ENCODE data around the gene OSER1. TPM values are rescaled to one million over a fixed set of nuclear protein-coding genes. Genes with fewer than 3 reads are reported as not detected.
"Not testable (repeated sequence)": the region's sequence is repeated elsewhere in the genome, so short reads cannot be mapped to it uniquely, and the experiment has no call there.

OSER1 gene
- total RNA-seq, 3 donors from 2014 or later (not counting 1 experiment from before 2014, with no cell fraction given) = 72.3 to 93.9 (median 78.3) TPM

GRCh38 chr20:44245977-44246376, 35.4 kb upstream of the OSER1 start:
- intact Hi-C loops (cut with micrococcal nuclease) = no loop called here
- peaks cover 5 to 9% of the 10 kb centered on the region in 2 donors for H3K4me1 Mint-ChIP-seq
- Histone ChIP-seq H3K27me3 (ENCODE audit: control insufficient read depth, insufficient read depth, low read length) (peaks cover 14% of the 10 kb centered on the region), H3K36me3 (ENCODE audit: control insufficient read depth, insufficient read depth, low read length) (no peaks in the 10 kb centered on the region), H3K9me3 (ENCODE audit: control insufficient read depth, insufficient read depth, low read length) (no peaks in the 10 kb centered on the region), H3K4me3 (ENCODE audit: low read length) (no peak overlapping the region), H3K4me1 (ENCODE audit: control insufficient read depth, insufficient read depth, low read length) (peaks cover 7% of the 10 kb centered on the region), H3K27ac (ENCODE audit: low read length) (no peak overlapping the region)
- TF ChIP-seq CTCF (IDR thresholded peaks at IDR 0.05) = no peak
- H3K27me3 Mint-ChIP-seq (ENCODE audit: low read depth in 2 of 2) = peaks cover 15 to 16% of the 10 kb centered on the region in 2 donors
- H3K4me3 Mint-ChIP-seq = no peak overlapping the region
- ATAC-seq = no peak
- 63% methylated on average over 4 of the region's 4 CpGs for WGBS (ENCODE audit: insufficient coverage)
- H3K9me3 Mint-ChIP-seq = no peaks in the 10 kb centered on the region
- H3K27ac Mint-ChIP-seq = no peak overlapping the region
- no peak for DNase-seq
- no peaks in the 10 kb centered on the region for H3K36me3 Mint-ChIP-seq

GRCh38 chr20:44241796-44242195, 31.2 kb upstream of the OSER1 start:
- WGBS (ENCODE audit: insufficient coverage) = 96% methylated on average over 2 of the region's 2 CpGs
- no peak overlapping the region for H3K27ac Mint-ChIP-seq
- H3K27me3 Mint-ChIP-seq (ENCODE audit: low read depth in 2 of 2) = peaks cover 6 to 7% of the 10 kb centered on the region in 2 donors
- Histone ChIP-seq H3K27ac (ENCODE audit: low read length) (no peak overlapping the region), H3K27me3 (ENCODE audit: control insufficient read depth, insufficient read depth, low read length) (peaks cover 3% of the 10 kb centered on the region), H3K9me3 (ENCODE audit: control insufficient read depth, insufficient read depth, low read length) (peaks cover 3% of the 10 kb centered on the region), H3K36me3 (ENCODE audit: control insufficient read depth, insufficient read depth, low read length) (no peaks in the 10 kb centered on the region), H3K4me3 (ENCODE audit: low read length) (no peak overlapping the region), H3K4me1 (ENCODE audit: control insufficient read depth, insufficient read depth, low read length) (no peaks in the 10 kb centered on the region)
- TF ChIP-seq CTCF (IDR thresholded peaks at IDR 0.05) = no peak
- no peaks in the 10 kb centered on the region for H3K9me3 Mint-ChIP-seq
- intact Hi-C loops (cut with micrococcal nuclease) = no loop called here
- H3K4me3 Mint-ChIP-seq = no peak overlapping the region
- H3K36me3 Mint-ChIP-seq = no peaks in the 10 kb centered on the region
- DNase-seq = no peak
- ATAC-seq = no peak
- peaks cover 3 to 4% of the 10 kb centered on the region in 2 donors for H3K4me1 Mint-ChIP-seq

- H3K4me1 Mint-ChIP-seq; H3K36me3 Mint-ChIP-seq; H3K4me3 ChIP-seq (ENCODE audit: low read length); DNase-seq; H3K9me3 Mint-ChIP-seq; H3K27me3 ChIP-seq (ENCODE audit: control insufficient read depth, insufficient read depth, low read length); H3K4me3 Mint-ChIP-seq; H3K36me3 ChIP-seq (ENCODE audit: control insufficient read depth, insufficient read depth, low read length); intact Hi-C loops (cut with micrococcal nuclease); H3K4me1 ChIP-seq (ENCODE audit: control insufficient read depth, insufficient read depth, low read length); H3K27me3 Mint-ChIP-seq (ENCODE audit: low read depth in 2 of 2); H3K27ac Mint-ChIP-seq; H3K9me3 ChIP-seq (ENCODE audit: control insufficient read depth, insufficient read depth, low read length); H3K27ac ChIP-seq (ENCODE audit: low read length); ATAC-seq: not testable (repeated sequence)
- 54% methylated on average over 2 of the region's 2 CpGs for WGBS (ENCODE audit: insufficient coverage)
These were observed 26.3 kb upstream of the OSER1 start for GRCh38 chr20:44236840-44237239.

- ATAC-seq (no peak), DNase-seq (no peak)
- TF ChIP-seq CTCF (IDR thresholded peaks at IDR 0.05) = no peak
- H3K4me1 ChIP-seq (ENCODE audit: control insufficient read depth, insufficient read depth, low read length) = no peaks in the 10 kb centered on the region
- no peaks in the 10 kb centered on the region for H3K27me3 ChIP-seq (ENCODE audit: control insufficient read depth, insufficient read depth, low read length)
- H3K4me3 ChIP-seq (ENCODE audit: low read length) = no peak overlapping the region
- H3K9me3 ChIP-seq (ENCODE audit: control insufficient read depth, insufficient read depth, low read length) = peaks cover 3% of the 10 kb centered on the region
- Mint-ChIP-seq H3K9me3 (no peaks in the 10 kb centered on the region), H3K27ac (no peak overlapping the region), H3K36me3 (no peaks in the 10 kb centered on the region), H3K4me1 (peaks cover 0 to 5% of the 10 kb centered on the region in 2 donors), H3K27me3 (ENCODE audit: low read depth in 2 of 2) (no peaks in the 10 kb centered on the region), H3K4me3 (no peak overlapping the region)
- H3K36me3 ChIP-seq (ENCODE audit: control insufficient read depth, insufficient read depth, low read length) = no peaks in the 10 kb centered on the region
- no peak overlapping the region for H3K27ac ChIP-seq (ENCODE audit: low read length)
- WGBS (ENCODE audit: insufficient coverage) = 100% methylated on average over 2 of the region's 2 CpGs
- intact Hi-C loops (cut with micrococcal nuclease) = no loop called here
These were observed 25.1 kb upstream of the OSER1 start for GRCh38 chr20:44235702-44236101.
